Activated CD4-positive, alpha-beta T cell treated with anti-CD3 and anti-CD28 coated beads for 48 hours (primary cell): Measurements from ENCODE around the gene RELL2.
A peak's percentile ranks its signal among the peaks of the same experiment; 100 is the strongest.
"Not testable (repeated sequence)": the region's sequence is repeated elsewhere in the genome, so short reads cannot be mapped to it uniquely, and the experiment has no call there.

Experiments used
- DNase-seq: peaks from one replicate; pipeline ENCODE4 v3.0.0-alpha.2; 2020

The RELL2 gene

GRCh38 chr5:141636413-141637122, at the start of gene RELL2, which contains the start of gene HDAC3:
Gene RELL2, plus strand, starts transcription at chr5:141636997. Its CDS starts 1,229 bp downstream, at chr5:141638226.
Gene HDAC3, minus strand, starts transcription at chr5:141636849. Its CDS starts 59 bp downstream, at chr5:141636790.
- peak; percentile 96 for DNase-seq

- DNase-seq, result no peak
Measured at GRCh38 chr5:141590127-141590526, 46.7 kb upstream of the RELL2 start.

- DNase-seq, result no peak
Measured at GRCh38 chr5:141596867-141597266, 39.9 kb upstream of the RELL2 start.

- DNase-seq, result no peak
Measured at GRCh38 chr5:141597394-141597793, 39.4 kb upstream of the RELL2 start.

- DNase-seq, result no peak
Measured at GRCh38 chr5:141597814-141598213, 39.0 kb upstream of the RELL2 start.

GRCh38 chr5:141598391-141599345, 38.1 kb upstream of the RELL2 start:
- no peak for DNase-seq

GRCh38 chr5:141602606-141603005, 34.2 kb upstream of the RELL2 start:
- no peak for DNase-seq

GRCh38 chr5:141603923-141604717, 32.7 kb upstream of the RELL2 start:
- DNase-seq, result no peak

GRCh38 chr5:141605523-141606277, 31.1 kb upstream of the RELL2 start:
- DNase-seq, result peak; percentile 72

GRCh38 chr5:141608046-141608445, 28.8 kb upstream of the RELL2 start:
- DNase-seq, result no peak

GRCh38 chr5:141608557-141608956, 28.2 kb upstream of the RELL2 start:
- DNase-seq, result no peak

GRCh38 chr5:141609044-141609443, 27.8 kb upstream of the RELL2 start:
- DNase-seq, result no peak

GRCh38 chr5:141609921-141610320, 26.9 kb upstream of the RELL2 start:
- DNase-seq, result not testable (repeated sequence)

- DNase-seq, result no peak
Measured at GRCh38 chr5:141611289-141611688, 25.5 kb upstream of the RELL2 start.

- DNase-seq, result no peak
Measured at GRCh38 chr5:141613344-141613743, 23.5 kb upstream of the RELL2 start.

- DNase-seq, result no peak
Measured at GRCh38 chr5:141615991-141616720, 20.6 kb upstream of the RELL2 start.

GRCh38 chr5:141617128-141617527, 19.7 kb upstream of the RELL2 start:
- DNase-seq, result no peak

- DNase-seq, result no peak
Measured at GRCh38 chr5:141617682-141618029, 19.1 kb upstream of the RELL2 start.

GRCh38 chr5:141618030-141618803, 18.6 kb upstream of the RELL2 start:
- peak; percentile 81 for DNase-seq

GRCh38 chr5:141618804-141619554, 17.8 kb upstream of the RELL2 start, which contains the start of gene DIAPH1:
Gene DIAPH1, minus strand, starts transcription at chr5:141619000. Its CDS starts 86 bp downstream, at chr5:141618914.
- DNase-seq, result peak; percentile 99
